Measurements from ENCODE around the gene LRMDA.

The LRMDA gene

DNA sequence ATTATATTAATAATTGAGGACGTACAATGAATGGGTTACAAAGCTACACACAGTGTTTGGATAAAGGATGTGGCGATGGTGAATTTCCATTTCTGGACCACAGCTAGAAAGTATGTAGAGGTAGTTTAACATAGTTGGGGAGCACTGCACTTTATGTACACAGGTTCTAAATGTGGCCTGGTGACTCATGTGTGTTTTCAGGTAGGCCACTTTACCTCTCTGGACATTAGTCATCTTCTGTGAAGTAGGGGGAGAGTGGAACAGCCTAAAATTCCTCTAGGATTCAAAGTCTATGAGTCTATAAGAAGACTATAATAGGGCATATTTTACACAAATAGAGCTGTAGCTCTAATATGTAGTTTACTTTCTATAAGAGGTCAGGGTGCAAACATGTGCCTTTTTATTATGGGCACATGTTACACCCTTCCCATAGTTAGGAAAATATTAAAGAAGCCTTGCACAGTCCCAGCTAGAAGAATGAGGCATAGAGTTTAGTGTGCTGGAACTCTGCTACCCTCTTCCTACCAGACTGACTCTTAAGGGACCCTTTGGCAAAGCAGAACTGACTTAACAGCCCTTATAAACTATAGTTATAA is 594.9 kb downstream of the LRMDA start:
- H3K4me3 ChIP-seq (ENCODE audit: low read depth, low read length), result no peak overlapping the region
- TF ChIP-seq, protein P1, sequence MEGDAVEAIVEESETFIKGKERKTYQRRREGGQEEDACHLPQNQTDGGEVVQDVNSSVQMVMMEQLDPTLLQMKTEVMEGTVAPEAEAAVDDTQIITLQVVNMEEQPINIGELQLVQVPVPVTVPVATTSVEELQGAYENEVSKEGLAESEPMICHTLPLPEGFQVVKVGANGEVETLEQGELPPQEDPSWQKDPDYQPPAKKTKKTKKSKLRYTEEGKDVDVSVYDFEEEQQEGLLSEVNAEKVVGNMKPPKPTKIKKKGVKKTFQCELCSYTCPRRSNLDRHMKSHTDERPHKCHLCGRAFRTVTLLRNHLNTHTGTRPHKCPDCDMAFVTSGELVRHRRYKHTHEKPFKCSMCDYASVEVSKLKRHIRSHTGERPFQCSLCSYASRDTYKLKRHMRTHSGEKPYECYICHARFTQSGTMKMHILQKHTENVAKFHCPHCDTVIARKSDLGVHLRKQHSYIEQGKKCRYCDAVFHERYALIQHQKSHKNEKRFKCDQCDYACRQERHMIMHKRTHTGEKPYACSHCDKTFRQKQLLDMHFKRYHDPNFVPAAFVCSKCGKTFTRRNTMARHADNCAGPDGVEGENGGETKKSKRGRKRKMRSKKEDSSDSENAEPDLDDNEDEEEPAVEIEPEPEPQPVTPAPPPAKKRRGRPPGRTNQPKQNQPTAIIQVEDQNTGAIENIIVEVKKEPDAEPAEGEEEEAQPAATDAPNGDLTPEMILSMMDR (IDR thresholded peaks at IDR 0.05; ENCODE audit: borderline replicate concordance, insufficient read depth, low read depth, low read length), result no peak

DNA sequence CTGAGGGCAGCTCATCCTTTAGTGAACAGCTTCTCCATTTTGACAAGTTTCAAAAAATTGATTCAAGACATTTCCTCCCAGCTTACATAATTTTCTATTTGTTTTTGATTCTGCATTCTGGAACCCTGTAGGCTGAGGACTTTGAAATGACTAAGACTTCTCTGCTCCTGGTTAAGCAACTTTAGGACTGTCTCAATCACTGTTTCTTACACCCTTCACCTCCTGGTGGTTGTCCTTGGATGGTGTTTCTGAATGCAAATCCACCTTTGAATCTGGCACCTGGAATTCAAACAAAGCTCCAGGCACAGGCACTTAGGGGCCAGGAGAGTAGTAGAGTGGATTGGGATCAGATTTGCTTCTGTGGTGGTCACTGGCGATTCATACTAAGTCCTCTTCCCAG is 595.5 kb downstream of the LRMDA start:
- H3K4me3 ChIP-seq (ENCODE audit: low read depth, low read length), result no peak overlapping the region
- TF ChIP-seq, protein P1 (IDR thresholded peaks at IDR 0.05; ENCODE audit: borderline replicate concordance, insufficient read depth, low read depth, low read length), result no peak

DNA sequence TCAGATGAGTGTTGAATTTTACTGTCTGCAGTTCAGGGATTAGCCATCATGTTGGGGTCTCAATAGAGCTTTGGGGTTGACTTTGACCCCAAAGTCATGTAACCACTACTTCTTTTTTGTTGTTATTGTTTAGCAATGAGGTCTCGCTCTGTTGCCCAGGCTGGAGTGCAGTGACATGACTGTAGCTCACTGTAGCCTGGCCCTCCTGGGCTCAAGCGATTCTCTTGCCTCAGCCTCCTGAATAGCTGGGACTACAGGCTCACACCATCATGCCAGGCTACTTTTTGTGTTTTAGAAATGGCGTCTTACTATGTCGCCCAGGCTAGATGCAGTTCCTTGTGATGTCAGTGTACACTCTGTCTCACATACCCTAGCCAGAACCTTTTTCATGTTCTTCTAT is 598.4 kb downstream of the LRMDA start:
- H3K4me3 ChIP-seq (ENCODE audit: low read depth, low read length), result no peak overlapping the region
- TF ChIP-seq, protein P1 (IDR thresholded peaks at IDR 0.05; ENCODE audit: borderline replicate concordance, insufficient read depth, low read depth, low read length), result no peak

DNA sequence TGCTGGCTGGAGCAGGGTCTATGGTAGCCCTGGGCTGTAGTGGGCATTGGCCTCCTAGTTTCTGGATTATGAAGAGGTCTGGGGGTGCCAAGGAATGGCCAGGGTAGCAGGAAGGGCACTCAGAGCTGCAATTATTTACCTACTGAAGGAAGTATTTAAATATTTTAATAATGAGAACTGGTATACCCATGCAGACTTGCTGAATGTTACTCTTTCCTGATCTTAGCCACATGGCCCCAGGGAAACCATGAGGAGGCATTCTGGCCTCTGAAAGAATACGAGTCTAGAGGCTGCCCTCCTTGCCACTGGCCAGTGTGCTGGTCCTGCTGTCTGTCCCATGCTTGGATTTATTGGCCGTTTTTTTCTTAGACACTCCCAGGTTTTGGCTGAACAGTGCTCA is 599.7 kb downstream of the LRMDA start:
- no peak overlapping the region for H3K4me3 ChIP-seq (ENCODE audit: low read depth, low read length)
- TF ChIP-seq, protein P1 (IDR thresholded peaks at IDR 0.05; ENCODE audit: borderline replicate concordance, insufficient read depth, low read depth, low read length), result no peak

- TF ChIP-seq, protein P1 (IDR thresholded peaks at IDR 0.05; ENCODE audit: borderline replicate concordance, insufficient read depth, low read depth, low read length), result no peak
These were observed 600.6 kb downstream of the LRMDA start for GRCh38 chr10:76031769-76032699.

DNA sequence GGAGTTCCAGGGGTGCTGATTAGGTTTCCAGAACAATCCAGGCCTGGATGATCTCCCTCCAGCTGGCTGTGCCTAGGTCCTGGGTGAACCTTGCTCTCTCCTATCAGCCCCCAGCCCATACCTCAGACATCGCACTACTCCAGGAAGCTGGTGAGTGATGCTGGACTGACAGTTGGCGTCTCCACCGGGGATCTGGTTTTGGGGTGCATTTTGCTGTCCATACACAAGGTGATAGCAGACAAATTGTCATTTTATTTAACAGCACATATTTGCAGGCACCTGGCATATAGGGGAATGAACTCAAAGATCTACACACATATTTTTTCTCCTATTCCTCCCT is 601.2 kb downstream of the LRMDA start:
- no peak overlapping the region for H3K4me3 ChIP-seq (ENCODE audit: low read depth, low read length)
- TF ChIP-seq, protein P1 (IDR thresholded peaks at IDR 0.05; ENCODE audit: borderline replicate concordance, insufficient read depth, low read depth, low read length), result no peak

More at GRCh38 chr10:76031769-76032699, 600.6 kb downstream of the LRMDA start:
- H3K4me3 ChIP-seq (ENCODE audit: low read depth, low read length), result no peak overlapping the region
